Activated naive CD4-positive, alpha-beta T cell treated with anti-CD3 and anti-CD28 coated beads for 36 hours (primary cell): ENCODE data around the gene ATXN1. TPM values are rescaled to one million over a fixed set of nuclear protein-coding genes. Genes with fewer than 3 reads are reported as not detected.
A peak's percentile ranks its signal among the peaks of the same experiment; 100 is the strongest.
"Not testable (repeated sequence)": the region's sequence is repeated elsewhere in the genome, so short reads cannot be mapped to it uniquely, and the experiment has no call there.

Source experiments
- CTCF ChIA-PET: fragments of 350-600 bp; sonication (Branson Sonifier 250); formaldehyde crosslinking; loops from one replicate; lab custom pipeline; 2021; ENCODE audit warnings: antibody characterized with exemption; lab: Charles Lee
- DNase-seq: peaks from one replicate; pipeline ENCODE4 v3.0.0-alpha.2; 2020
- H3K27ac Mint-ChIP-seq: one replicate; pipeline ENCODE4 v1.8.0; 2021; ENCODE audit warnings: mild to moderate bottlenecking, mixed read lengths
- H3K27me3 Mint-ChIP-seq: one replicate; pipeline ENCODE4 v1.8.0; 2021; ENCODE audit warnings: low read depth, mixed read lengths
- H3K36me3 Mint-ChIP-seq: one replicate; pipeline ENCODE4 v1.8.0; 2021; ENCODE audit warnings: low read depth, mixed read lengths
- H3K4me1 Mint-ChIP-seq: one replicate; pipeline ENCODE4 v1.8.0; 2021; ENCODE audit warnings: low read depth, mixed read lengths
- H3K4me3 Mint-ChIP-seq: one replicate; pipeline ENCODE4 v1.8.0; 2021; ENCODE audit warnings: mild to moderate bottlenecking, moderate library complexity, mixed read lengths
- H3K9me3 Mint-ChIP-seq: one replicate; pipeline ENCODE4 v1.8.0; 2021; ENCODE audit warnings: mixed read lengths
- intact Hi-C: fragments of 100-400 bp; cut with micrococcal nuclease; formaldehyde crosslinking; loops from one replicate; pipeline ENCODE4 v1.15.1; 2023
- total RNA-seq, 2 experiments: library from RNA; stranded (reverse); gene quantifications; one replicate each; pipeline ENCODE4 v1.2.3, GENCODE V29; 2021

Gene ATXN1
- total RNA-seq, 2 experiments from 2014 or later = 9.4 to 12.7 TPM

- no peak for DNase-seq
- no peaks in the 10 kb centered on the region for H3K27me3 Mint-ChIP-seq
- peaks cover 5% of the 10 kb centered on the region for H3K36me3 Mint-ChIP-seq
- H3K4me3 Mint-ChIP-seq = no peak overlapping the region
- CTCF ChIA-PET = interaction anchor here (0.6 to 2.0 kb wide), 3 partner anchors 39 to 1486 kb away, joined by 3 to 4 read pairs (median 3); no protein-coding TSS in a partner anchor
- peaks cover 16% of the 10 kb centered on the region for H3K4me1 Mint-ChIP-seq
- intact Hi-C loops = no loop called here
- H3K27ac Mint-ChIP-seq = no peak overlapping the region
- no peaks in the 10 kb centered on the region for H3K9me3 Mint-ChIP-seq
Measured at GRCh38 chr6:16540804-16541752, 220.2 kb downstream of the ATXN1 start.

- DNase-seq, H3K36me3 Mint-ChIP-seq, H3K9me3 Mint-ChIP-seq, H3K27me3 Mint-ChIP-seq, H3K4me3 Mint-ChIP-seq, intact Hi-C loops, H3K27ac Mint-ChIP-seq: not testable (repeated sequence)
- peaks cover 16% of the 10 kb centered on the region for H3K4me1 Mint-ChIP-seq
- CTCF ChIA-PET = interaction anchor here (2.0 kb wide), 1 partner anchor 223 kb away, joined by 4 read pairs; no protein-coding TSS in a partner anchor
Measured at GRCh38 chr6:16540383-16540782, 220.9 kb downstream of the ATXN1 start.

GRCh38 chr6:16539086-16539931 lies 222.0 kb downstream of the ATXN1 start:
- Mint-ChIP-seq H3K4me1 (peaks cover 15% of the 10 kb centered on the region), H3K4me3 (no peak overlapping the region), H3K27me3 (no peaks in the 10 kb centered on the region), H3K9me3 (no peaks in the 10 kb centered on the region), H3K27ac (peak overlapping the region; percentile 44), H3K36me3 (peaks cover 3% of the 10 kb centered on the region)
- CTCF ChIA-PET = interaction anchor here (0.6 to 2.0 kb wide), 2 partner anchors 224 to 959 kb away, joined by 3 to 4 read pairs; no protein-coding TSS in a partner anchor
- intact Hi-C loops = no loop called here
- DNase-seq = no peak

GRCh38 chr6:16535564-16535963 lies 225.7 kb downstream of the ATXN1 start:
- Mint-ChIP-seq H3K36me3 (peaks cover 3% of the 10 kb centered on the region), H3K4me3 (no peak overlapping the region), H3K9me3 (no peaks in the 10 kb centered on the region), H3K27ac (no peak overlapping the region), H3K27me3 (no peaks in the 10 kb centered on the region), H3K4me1 (peaks cover 29% of the 10 kb centered on the region)
- intact Hi-C loops = no loop called here
- CTCF ChIA-PET = interaction anchor here (1.5 to 2.9 kb wide), 2 partner anchors 25 to 55 kb away, joined by 5 to 13 read pairs; no protein-coding TSS in a partner anchor
- no peak for DNase-seq

GRCh38 chr6:16533721-16534136 lies 227.5 kb downstream of the ATXN1 start:
- DNase-seq = peak; percentile 22
- Mint-ChIP-seq H3K4me3 (no peak overlapping the region), H3K4me1 (peaks cover 21% of the 10 kb centered on the region), H3K27me3 (no peaks in the 10 kb centered on the region), H3K36me3 (no peaks in the 10 kb centered on the region), H3K27ac (no peak overlapping the region), H3K9me3 (no peaks in the 10 kb centered on the region)
- intact Hi-C loops = loop anchor here (1.0 to 5.0 kb wide), 7 partner anchors 22 to 228 kb away; partner anchors contain the start of gene ATXN1
- CTCF ChIA-PET = interaction anchor here (0.6 to 2.9 kb wide), 5 partner anchors 20 to 165 kb away, joined by 3 to 13 read pairs (median 5); no protein-coding TSS in a partner anchor

GRCh38 chr6:16533210-16533609 lies 228.1 kb downstream of the ATXN1 start:
- intact Hi-C loops = loop anchor here (1.0 to 5.0 kb wide), 6 partner anchors 22 to 228 kb away; partner anchors contain the start of gene ATXN1
- no peak for DNase-seq
- H3K27ac Mint-ChIP-seq = peak overlapping the region; percentile 3
- CTCF ChIA-PET = interaction anchor here (0.7 to 2.9 kb wide), 3 partner anchors 20 to 165 kb away, joined by 3 to 13 read pairs (median 7); no protein-coding TSS in a partner anchor
- no peak overlapping the region for H3K4me3 Mint-ChIP-seq
- no peaks in the 10 kb centered on the region for H3K27me3 Mint-ChIP-seq
- peaks cover 21% of the 10 kb centered on the region for H3K4me1 Mint-ChIP-seq
- H3K9me3 Mint-ChIP-seq = no peaks in the 10 kb centered on the region
- H3K36me3 Mint-ChIP-seq = no peaks in the 10 kb centered on the region

GRCh38 chr6:16527691-16528090 lies 233.6 kb downstream of the ATXN1 start:
- Mint-ChIP-seq H3K27me3 (no peaks in the 10 kb centered on the region), H3K27ac (no peak overlapping the region), H3K36me3 (no peaks in the 10 kb centered on the region), H3K4me3 (no peak overlapping the region), H3K9me3 (no peaks in the 10 kb centered on the region), H3K4me1 (peaks cover 8% of the 10 kb centered on the region)
- intact Hi-C loops = no loop called here
- no peak for DNase-seq
- CTCF ChIA-PET = no interaction called here

GRCh38 chr6:16524380-16524707 lies 236.9 kb downstream of the ATXN1 start:
- Mint-ChIP-seq H3K4me1 (peaks cover 8% of the 10 kb centered on the region), H3K9me3 (no peaks in the 10 kb centered on the region), H3K27ac (no peak overlapping the region), H3K27me3 (no peaks in the 10 kb centered on the region), H3K36me3 (peaks cover 6% of the 10 kb centered on the region), H3K4me3 (no peak overlapping the region)
- CTCF ChIA-PET = interaction anchor here (0.9 to 1.4 kb wide), 3 partner anchors 13 to 542 kb away, joined by 3 to 4 read pairs (median 3); no protein-coding TSS in a partner anchor
- intact Hi-C loops = no loop called here
- DNase-seq = peak; percentile 25

- CTCF ChIA-PET = interaction anchor here (0.9 to 1.4 kb wide), 3 partner anchors 12 to 543 kb away, joined by 3 to 4 read pairs (median 3); no protein-coding TSS in a partner anchor
- intact Hi-C loops = no loop called here
- no peak for DNase-seq
- H3K4me3 Mint-ChIP-seq = no peak overlapping the region
- no peaks in the 10 kb centered on the region for H3K9me3 Mint-ChIP-seq
- H3K36me3 Mint-ChIP-seq = peaks cover 6% of the 10 kb centered on the region
- H3K27me3 Mint-ChIP-seq = no peaks in the 10 kb centered on the region
- H3K27ac Mint-ChIP-seq = no peak overlapping the region
- H3K4me1 Mint-ChIP-seq = peaks cover 9% of the 10 kb centered on the region
Measured at GRCh38 chr6:16523606-16524379, 237.5 kb downstream of the ATXN1 start.

GRCh38 chr6:16522937-16523336 lies 238.3 kb downstream of the ATXN1 start:
- no peak overlapping the region for H3K4me3 Mint-ChIP-seq
- no peak for DNase-seq
- intact Hi-C loops = no loop called here
- CTCF ChIA-PET = no interaction called here
- H3K27ac Mint-ChIP-seq = no peak overlapping the region
- no peaks in the 10 kb centered on the region for H3K27me3 Mint-ChIP-seq
- no peaks in the 10 kb centered on the region for H3K9me3 Mint-ChIP-seq
- H3K36me3 Mint-ChIP-seq = peaks cover 6% of the 10 kb centered on the region
- peaks cover 12% of the 10 kb centered on the region for H3K4me1 Mint-ChIP-seq

- CTCF ChIA-PET = interaction anchor here (0.6 to 1.3 kb wide), 3 partner anchors 9 to 249 kb away, joined by 4 to 6 read pairs (median 5); no protein-coding TSS in a partner anchor
- H3K36me3 Mint-ChIP-seq = peaks cover 6% of the 10 kb centered on the region
Measured at GRCh38 chr6:16521528-16521927, 239.7 kb downstream of the ATXN1 start.

More at GRCh38 chr6:16521528-16521927, 239.7 kb downstream of the ATXN1 start:
- no peak for DNase-seq
- Mint-ChIP-seq H3K9me3 (no peaks in the 10 kb centered on the region), H3K4me1 (peaks cover 19% of the 10 kb centered on the region), H3K27me3 (no peaks in the 10 kb centered on the region), H3K27ac (no peak overlapping the region), H3K4me3 (no peak overlapping the region)
- intact Hi-C loops = no loop called here
